Progenitor cell of endocrine pancreas (in vitro differentiated cells): ENCODE data around the gene ONECUT2. TPM values are rescaled to one million over a fixed set of nuclear protein-coding genes. Genes with fewer than 3 reads are reported as not detected.
A peak's percentile ranks its signal among the peaks of the same experiment; 100 is the strongest.

ENCODE experiments used
- DNase-seq: peaks from one replicate; pipeline ENCODE4 v3.0.0; 2021; ENCODE audit warnings: low spot score; ENCODE audit not compliant: unreplicated experiment
- H3K27ac Mint-ChIP-seq: 2 replicates; pipeline ENCODE4 v1.8.0; 2021; ENCODE audit warnings: mild to moderate bottlenecking, moderate library complexity, mixed read lengths
- H3K27me3 Mint-ChIP-seq: 2 replicates; pipeline ENCODE4 v1.8.0; 2021; ENCODE audit warnings: mixed read lengths
- H3K36me3 Mint-ChIP-seq: 2 replicates; pipeline ENCODE4 v1.8.0; 2022; ENCODE audit warnings: mixed read lengths; ENCODE audit not compliant: insufficient read depth
- H3K4me1 Mint-ChIP-seq: 2 replicates; pipeline ENCODE4 v1.8.0; 2021; ENCODE audit warnings: low read depth, mixed read lengths
- H3K4me3 Mint-ChIP-seq: 2 replicates; pipeline ENCODE4 v1.8.0; 2021; ENCODE audit warnings: low read depth, mild to moderate bottlenecking, moderate library complexity, mixed read lengths
- H3K9me3 Mint-ChIP-seq: 2 replicates; pipeline ENCODE4 v1.8.0; 2021; ENCODE audit warnings: low read depth, mixed read lengths
- CTCF ChIP-seq: fragments of 200-600 bp; sonication (generic); IDR thresholded peaks from one replicate; pipeline ENCODE4 v1.5.0; 2021; ENCODE audit warnings: antibody characterized with exemption, mild to moderate bottlenecking; ENCODE audit not compliant: unreplicated experiment
- total RNA-seq: library from RNA; stranded (reverse); gene quantifications from 2 replicates; pipeline ENCODE4 v1.2.1, GENCODE V29; 2021

Gene ONECUT2
- total RNA-seq, 1 donor from 2014 or later, result 92.2 TPM

DNA sequence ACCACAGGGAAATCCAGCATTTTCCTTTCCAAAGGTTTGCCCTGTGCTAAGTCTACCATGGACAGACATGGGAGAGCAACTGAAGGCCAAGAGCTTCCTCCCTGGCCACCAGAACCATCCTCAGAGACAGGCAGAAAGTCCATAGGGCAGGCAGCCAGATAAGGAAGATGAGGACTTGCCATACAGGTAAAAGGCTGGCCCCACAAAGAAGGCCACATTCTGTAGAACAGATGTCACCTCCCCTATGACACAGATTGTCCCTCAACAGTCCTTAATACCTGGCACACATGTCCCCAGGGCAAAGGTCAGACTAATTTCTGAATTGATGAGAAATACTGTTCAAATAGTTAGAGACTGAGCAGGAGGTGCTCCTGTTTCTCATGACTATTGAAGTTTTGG, 99.3 kb downstream of the ONECUT2 start:
- Mint-ChIP-seq H3K27ac (peak overlapping the region; percentile 54), H3K36me3 (no peaks in the 10 kb centered on the region), H3K4me1 (peaks cover 34% of the 10 kb centered on the region), H3K27me3 (peaks cover 12% of the 10 kb centered on the region), H3K9me3 (no peaks in the 10 kb centered on the region), H3K4me3 (no peak overlapping the region)
- no peak for TF ChIP-seq CTCF
- DNase-seq, result no peak

- no peak for TF ChIP-seq CTCF
- no peak overlapping the region for H3K27ac Mint-ChIP-seq
- H3K4me3 Mint-ChIP-seq, result no peak overlapping the region
- H3K27me3 Mint-ChIP-seq, result peaks cover 17% of the 10 kb centered on the region
- DNase-seq, result no peak
- H3K4me1 Mint-ChIP-seq, result peaks cover 35% of the 10 kb centered on the region
- no peaks in the 10 kb centered on the region for H3K9me3 Mint-ChIP-seq
- H3K36me3 Mint-ChIP-seq, result no peaks in the 10 kb centered on the region
Observed at GRCh38 chr18:57538614-57539013, 103.4 kb downstream of the ONECUT2 start.

GRCh38 chr18:57539702-57540101, 104.5 kb downstream of the ONECUT2 start:
- no peak for DNase-seq
- TF ChIP-seq CTCF, result no peak
- no peaks in the 10 kb centered on the region for H3K36me3 Mint-ChIP-seq
- no peak overlapping the region for H3K4me3 Mint-ChIP-seq
- H3K27ac Mint-ChIP-seq, result peak overlapping the region; percentile 69
- peaks cover 17% of the 10 kb centered on the region for H3K27me3 Mint-ChIP-seq
- no peaks in the 10 kb centered on the region for H3K9me3 Mint-ChIP-seq
- peaks cover 25% of the 10 kb centered on the region for H3K4me1 Mint-ChIP-seq

Other genes with a start within 250 kb of the ONECUT2 start
- gene ST8SIA3, start 82.8 kb upstream of the ONECUT2 start, total RNA-seq, result 8.9 and 11.4 TPM in 2 replicates
- gene FECH, start 151.3 kb downstream of the ONECUT2 start, total RNA-seq, result 25.8 and 27.1 TPM in 2 replicates
- 90.7 and 99.9 TPM in 2 replicates for gene NARS1, start 186.5 kb downstream of the ONECUT2 start, total RNA-seq